Renal pelvis (tissue), 4 donors: ENCODE measurements around the gene RPTOR. TPM values are rescaled to one million over a fixed set of nuclear protein-coding genes. Genes with fewer than 3 reads are reported as not detected.

Source experiments
- DNase-seq: peaks from one replicate; pipeline ENCODE4 v3.0.0-alpha.2; 2013
- polyA plus RNA-seq, 3 donors: library from polyadenylated mRNA; unstranded; fragments of 120-200 nt; gene quantifications; one replicate each; pipeline ENCODE4 v1.2.1, GENCODE V29; 2013; ENCODE audit not compliant: insufficient read length in 3 of 3

RPTOR gene
- polyA plus RNA-seq, 3 donors = 20.7 to 25.0 (median 22.9) TPM

DNA sequence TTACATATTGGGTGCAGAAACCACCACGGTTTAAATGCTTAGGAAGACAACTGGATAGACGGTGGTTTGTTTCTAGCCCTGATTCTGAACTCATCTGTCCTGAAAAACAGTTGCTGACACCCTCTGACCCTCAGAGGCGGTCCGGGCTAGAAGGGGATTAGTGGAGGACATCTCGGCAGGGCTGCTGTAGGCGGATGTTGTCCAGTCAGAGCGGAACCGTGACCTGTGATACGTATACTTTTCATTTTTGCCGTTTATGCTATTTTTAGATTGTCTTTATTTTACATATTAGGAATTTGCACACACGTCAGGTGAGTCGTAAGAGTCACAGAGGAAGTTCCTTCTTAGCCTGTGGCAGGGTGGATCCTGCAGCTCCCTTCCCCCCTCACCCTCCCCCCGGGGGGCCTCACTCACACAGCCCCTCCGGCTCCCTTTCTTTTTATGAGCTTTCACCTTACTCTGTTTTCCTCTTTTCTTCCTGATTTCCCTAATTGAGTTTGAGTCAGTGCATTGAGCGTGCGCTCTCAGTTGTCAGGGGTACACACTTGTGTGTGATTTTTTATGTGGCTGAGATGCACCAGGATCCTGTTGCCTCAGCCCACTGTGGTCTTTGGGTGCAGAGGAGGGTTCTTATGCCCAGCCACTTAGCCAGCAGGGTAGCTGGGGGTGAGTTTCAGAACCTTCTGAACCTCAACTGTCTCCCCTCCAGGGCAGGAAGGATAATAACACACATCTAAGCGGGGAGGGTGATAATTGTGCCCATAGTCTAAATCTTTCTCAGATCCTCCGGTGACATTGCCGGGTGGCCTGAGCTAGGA lies 236.0 kb downstream of the RPTOR start:
- DNase-seq = no peak

DNA sequence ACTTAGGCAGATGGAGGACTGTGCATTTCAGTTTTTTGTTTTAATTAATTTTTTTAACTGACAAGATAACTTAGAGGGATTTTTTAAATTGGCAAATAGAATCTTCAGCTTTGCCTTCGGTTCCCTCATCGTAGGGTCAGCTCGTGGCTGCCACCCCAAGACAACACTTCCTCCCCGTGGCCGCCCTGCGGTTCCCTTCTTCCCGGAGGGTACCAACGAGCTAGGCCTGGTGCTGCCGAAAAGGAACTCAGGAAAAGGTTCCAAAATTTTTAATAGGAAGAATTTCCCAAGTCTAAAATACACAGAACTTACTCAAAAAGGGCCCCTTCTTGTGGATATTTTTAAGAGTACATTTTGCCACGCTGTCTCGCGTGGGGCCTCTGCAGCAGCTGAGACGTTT lies 236.6 kb downstream of the RPTOR start:
- no peak for DNase-seq

DNA sequence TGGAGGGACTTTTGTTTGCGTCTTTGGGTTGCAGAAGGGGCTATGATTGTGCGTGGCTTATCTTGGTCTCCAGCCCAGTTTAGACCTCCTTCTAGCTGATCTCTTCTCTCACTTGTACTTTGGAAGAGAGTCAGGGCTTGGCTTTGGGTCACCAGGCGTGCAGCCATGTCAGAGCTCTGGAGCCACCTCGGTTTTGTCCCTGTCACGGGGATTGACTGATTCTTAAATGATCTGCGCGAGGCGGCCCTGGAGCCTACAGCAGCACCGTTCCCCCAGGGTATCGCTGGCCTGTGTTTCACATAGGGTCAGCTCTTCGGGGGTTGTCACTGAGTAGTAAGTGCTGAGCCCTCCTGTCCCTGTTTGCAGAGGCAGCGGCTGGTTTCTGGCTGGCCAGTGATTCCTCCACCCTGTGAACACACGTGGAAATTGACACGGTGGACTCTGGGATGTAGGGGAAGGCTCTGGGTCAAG lies 237.2 kb downstream of the RPTOR start:
- DNase-seq = no peak

DNA sequence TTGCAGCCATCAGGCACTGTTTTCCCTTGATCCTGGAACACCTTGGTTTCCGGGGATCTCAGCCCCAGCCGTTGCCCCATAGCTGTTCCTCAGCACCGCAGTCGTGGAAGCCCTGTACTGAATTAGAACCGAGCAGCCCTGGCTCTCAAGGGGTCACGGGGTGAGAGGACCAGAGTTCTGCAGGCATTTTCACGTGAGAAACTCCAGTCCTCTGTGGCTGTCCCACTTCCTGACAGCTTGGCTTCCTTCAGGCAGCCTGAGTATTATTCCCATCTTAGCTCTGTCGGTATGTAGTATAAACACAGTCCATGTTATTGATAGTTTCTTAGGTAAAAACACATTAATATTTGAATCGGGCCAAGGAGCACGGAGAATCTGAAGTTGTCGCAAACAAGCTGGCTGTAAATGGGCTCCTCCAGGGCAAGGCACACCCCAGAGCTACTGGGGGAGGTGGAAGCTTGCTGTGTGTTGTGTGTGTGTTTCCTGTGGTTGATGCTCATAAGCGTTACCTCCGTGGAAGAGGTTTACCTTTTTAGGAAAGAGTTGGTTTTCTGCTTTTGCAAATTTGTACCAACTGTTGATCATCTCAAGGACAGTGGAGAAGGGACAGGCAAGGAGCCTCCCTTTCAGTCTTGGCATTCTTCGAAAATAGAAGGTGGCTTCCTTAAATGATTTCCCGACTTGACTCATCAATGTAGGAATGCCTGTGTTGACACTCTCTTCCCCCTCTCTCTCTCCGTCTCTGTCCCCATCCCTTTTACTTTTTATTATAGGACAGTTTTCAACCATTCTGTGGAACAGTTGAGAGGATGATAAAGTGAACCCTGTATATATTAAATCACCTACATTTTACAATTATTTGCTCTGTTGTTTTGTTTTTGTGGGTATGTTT lies 238.1 kb downstream of the RPTOR start:
- DNase-seq = no peak

DNA sequence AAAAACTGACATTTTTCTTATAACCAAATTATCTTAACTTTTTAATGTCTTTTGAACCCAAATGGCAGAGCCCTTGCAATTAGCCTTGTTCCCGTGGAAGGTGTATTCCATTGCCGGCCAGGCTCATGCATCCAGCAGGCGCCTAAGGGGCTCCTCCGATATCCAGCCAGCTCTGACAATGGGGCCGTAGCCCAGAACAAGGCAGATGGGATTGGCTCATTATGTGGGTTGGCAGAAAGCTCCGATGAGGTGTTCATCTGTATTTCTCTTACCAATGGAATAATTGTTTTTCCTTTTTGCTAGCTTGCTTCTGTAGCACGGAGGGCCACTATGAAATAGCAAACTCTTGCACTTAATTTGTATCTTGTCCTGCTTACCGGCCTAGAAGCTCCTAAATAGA lies 238.8 kb downstream of the RPTOR start:
- no peak for DNase-seq

DNA sequence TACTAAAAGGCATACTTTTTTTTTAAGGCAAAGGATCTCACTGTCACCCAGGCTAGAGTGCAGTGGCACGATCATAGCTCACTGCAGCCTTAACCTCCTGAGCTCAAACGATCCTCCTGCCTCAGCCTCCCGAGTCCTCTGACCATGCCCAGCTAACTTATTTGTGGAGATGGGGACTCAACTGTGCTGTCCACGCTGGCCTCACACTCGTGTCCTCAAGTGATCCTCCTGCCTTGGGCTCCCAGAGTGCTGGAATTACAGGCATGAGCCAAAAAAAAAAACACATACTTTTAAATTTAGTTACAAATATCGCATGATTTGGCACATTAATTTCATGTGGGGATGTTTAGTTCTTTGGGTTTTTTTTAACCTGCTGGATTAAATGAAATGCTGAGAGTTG lies 239.3 kb downstream of the RPTOR start:
- no peak for DNase-seq

DNA sequence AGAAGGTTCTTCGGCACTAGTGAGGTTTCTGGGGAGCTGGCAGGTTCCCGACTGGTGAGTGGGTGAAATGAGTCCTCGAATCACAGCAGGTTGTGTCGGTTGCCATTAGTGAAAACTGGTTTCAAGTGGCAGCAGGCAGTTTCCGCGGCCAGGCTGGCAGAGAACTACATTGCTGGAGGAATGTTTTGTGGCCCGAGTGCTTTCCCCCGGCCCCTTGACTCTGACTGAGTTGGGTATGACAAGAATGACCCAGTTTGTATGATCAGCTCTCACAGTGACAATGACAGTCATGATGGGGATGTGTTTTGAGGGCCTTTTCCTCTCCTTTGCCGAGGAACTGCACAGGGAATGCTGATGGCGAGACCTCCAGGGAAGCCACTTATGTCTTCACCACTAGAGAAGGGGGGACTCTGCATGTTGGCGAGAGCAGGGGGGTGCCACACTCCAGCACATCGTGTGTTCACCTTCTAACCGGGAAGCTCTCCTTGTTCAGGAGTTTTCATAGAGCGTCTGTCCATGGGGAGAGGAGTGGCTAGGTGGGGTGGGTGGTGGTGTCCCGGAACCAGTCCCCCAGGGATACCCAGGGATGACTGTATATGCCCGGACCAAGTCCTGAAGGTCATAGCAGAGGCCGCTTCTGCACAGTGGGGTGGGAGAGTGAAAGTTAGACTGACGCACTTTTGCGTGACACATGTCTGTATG lies 241.0 kb downstream of the RPTOR start:
- no peak for DNase-seq

DNA sequence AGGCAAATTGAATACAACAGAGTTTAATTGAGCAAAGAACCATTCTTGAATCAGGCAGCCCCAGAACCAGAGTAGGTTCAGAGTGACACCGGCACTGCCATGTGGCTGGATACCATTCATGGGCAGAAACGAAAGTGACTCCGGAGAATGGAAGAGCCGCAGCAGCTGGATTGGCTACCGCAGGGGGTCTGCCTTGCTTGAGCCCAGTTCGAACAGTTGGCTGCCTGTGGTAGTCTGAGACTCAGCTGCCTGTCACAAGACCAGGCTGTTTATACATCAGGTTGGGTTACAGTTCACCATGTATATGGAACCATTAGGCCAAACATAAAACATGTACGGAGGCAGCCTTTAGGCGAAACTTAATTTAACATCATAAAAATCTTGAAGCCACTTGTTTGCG lies 241.8 kb downstream of the RPTOR start:
- no peak for DNase-seq

DNA sequence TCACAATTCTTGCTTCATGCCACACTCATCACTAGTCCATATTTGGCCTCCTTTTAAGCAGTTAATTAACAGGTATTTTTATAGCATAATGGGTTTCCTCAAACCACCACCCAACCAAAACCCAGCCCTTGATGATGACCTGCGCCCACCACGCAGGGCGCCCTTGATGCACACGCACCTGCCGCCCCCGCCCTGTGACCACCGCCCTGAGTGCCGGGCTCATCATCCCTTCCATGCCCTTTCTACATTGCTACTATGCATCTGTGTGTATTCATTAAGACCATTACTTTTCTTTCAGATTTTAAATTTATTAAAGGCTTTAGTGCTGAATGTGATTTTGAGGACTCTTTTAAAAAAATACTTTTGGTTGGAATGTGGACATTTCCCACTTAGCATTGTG lies 242.2 kb downstream of the RPTOR start:
- DNase-seq = no peak

DNA sequence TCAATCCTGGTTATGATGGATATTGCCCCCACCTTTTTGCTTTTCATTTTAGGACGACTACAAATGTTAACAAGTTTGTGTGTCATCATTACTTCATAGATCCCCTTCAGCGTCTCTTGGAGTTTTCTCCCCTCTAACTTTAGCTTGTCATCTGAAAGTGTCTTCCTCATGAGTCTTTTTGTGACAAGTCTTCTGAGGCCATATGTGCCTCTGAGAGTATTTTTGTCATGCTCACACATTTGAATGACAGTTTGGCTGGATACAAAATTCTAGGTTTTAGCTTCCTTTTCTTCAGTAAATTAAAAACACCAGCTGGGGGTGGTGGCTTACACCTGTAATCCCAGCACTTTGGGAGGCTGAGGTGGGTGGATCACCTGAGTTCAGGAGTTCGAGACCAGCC lies 243.2 kb downstream of the RPTOR start:
- no peak for DNase-seq

DNA sequence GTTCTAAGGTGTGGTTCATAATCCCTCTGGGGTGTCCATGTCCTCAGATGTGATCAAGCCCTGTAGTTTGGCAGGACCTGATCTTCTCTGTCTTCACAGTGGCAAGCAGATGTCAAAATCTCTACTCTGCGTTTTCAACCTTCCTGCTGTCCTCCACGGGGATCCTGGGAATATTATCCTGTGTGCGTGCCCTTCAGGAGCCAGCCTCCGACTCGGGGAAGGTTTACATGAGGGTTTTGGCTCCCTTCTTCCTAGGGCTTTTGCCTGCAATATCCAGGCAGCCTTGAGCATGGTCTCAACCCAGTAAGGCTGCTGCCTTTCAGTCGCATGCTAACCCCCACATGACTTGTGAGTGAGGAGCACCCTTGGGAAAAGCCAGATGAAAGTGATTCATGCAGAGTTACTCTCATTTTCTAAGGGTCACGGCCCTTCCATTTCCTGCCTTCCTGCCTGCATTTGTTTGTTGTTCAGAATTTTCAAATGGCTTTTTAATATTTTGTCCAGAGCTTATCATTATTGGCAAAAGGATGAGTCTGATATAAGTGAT lies 244.8 kb downstream of the RPTOR start:
- no peak for DNase-seq

DNA sequence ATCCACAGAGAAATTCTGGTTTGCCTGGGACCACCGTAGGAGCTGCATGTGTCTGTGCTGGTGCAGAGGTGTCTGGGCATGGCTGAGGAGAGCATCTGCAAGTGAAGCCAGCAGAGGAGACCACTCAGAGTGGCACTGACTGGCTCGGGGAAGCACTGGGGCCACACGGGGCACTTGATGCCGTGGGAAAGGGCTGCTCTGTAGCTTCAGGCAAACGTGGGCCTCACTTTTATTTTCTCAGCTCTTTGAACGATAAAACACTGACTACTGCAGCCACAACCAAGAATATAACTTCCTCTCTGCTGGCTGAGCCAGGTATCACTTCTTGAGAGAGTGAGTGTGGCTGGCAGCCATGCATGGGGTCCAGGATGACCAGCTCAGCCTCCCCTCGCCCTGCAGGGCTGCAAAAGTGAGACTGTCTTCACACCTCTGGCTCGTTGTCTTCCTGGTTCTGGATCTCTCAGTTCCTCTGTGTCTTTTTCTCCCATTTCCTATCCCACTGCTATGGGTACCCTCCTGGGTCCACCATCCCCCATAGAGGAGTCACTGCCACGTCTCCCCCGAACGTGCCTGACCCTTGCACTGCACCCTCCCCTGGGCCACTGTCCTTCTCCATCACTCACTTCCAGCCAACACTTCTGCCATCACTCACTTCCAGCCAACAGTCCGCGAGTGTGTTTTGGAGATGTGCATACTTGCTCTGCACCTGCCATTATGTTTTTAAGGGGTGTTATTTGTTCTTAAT lies 245.6 kb downstream of the RPTOR start:
- no peak for DNase-seq

DNA sequence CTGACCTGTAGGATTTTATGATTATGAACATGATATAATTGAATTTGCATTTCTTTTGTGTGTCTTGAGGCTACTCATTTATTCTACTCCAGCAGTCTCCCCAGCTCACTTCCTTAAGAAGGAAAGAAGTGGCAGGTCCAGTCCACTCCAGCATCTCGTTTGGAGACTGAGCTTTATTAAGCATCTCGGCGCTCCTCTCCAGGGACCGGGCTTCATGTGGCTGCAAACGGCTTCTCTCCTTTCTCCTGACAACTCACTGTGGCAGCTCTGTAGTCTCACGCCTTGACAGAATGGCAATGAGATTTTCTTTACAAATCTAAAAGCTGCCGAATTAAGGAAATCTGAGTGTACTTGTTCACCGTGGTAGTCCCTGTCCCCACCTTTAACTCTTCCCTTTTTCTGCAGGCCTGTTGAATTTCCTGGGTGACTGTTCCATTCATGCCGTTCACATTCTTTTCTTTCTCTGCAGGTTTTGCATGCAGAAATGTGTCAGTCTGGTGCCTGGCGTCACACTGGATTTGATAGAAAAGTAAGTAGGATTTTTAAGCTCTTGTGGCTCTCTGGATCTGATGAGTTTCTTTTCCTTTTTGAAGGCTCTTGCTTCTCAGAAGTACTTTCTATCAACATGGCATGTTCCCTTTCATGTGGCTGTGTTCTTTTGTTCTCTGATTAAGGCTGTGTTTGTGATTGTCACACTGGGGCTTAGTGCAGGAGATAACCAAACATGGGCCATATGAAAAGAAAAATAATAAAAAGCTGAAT lies 246.5 kb downstream of the RPTOR start:
- DNase-seq = no peak

DNA sequence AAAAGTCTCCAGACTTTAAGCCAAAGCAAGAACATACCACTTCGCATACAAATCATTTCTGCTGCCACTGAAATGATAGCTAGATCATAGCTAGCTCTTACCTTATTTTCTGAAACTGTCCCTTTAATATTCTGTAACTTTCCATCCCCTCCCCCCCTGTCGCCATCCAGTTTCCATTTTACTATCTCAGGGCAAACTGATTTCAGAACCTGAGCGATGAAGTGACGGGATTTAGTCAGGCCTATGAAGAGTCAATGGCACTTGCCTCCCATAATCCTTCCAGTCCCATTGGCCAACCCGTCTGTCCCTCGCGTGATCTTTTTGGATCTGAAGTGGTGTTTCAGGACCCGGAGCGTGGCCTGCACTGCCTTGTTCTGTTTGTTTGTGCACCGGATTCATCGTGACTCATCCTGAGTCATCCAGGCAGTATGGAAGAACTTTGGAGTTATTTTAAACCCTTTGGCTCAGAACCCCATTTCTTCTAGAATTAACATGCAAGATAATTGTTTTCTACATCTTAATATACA lies 247.2 kb downstream of the RPTOR start:
- no peak for DNase-seq

DNA sequence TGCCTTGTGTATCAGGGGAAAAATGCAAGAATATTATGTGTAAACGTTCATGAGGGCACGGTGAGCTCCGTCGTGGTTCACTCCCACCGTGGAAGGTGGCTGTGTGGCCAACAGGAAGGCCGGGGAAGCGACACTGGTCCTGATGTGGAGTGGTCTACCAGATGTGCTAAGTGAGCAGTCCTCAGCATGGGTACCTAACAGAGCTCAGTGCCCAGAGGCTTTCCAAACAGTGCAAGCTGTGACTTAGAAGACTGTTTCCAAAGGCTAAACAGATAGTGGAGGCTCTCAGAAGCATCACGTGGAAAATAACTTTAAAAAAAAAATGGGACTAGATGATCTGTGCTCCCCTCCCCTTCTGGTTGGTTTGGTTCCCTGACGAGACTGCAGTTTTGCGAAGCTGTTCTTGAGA lies 247.7 kb downstream of the RPTOR start:
- no peak for DNase-seq

DNA sequence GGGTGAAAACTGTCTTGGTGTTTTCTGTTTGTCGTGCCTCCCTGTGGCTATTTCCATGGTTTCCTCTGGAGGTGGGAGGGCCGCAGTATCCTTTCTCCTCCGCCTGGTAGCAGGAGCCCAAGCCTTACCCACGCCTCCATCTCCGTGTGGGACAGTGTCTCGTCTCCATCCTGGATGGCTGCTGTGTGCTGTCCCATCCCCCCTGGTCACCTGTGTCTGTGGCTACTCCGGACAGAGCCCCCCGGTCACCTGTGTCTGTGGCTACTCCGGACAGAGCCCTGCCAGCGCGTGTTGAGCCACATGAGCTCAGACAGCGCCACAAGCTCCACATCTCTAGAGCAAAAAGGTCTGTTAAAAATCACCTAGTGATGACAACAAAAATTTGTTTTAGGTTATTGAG lies 248.8 kb downstream of the RPTOR start:
- no peak for DNase-seq

DNA sequence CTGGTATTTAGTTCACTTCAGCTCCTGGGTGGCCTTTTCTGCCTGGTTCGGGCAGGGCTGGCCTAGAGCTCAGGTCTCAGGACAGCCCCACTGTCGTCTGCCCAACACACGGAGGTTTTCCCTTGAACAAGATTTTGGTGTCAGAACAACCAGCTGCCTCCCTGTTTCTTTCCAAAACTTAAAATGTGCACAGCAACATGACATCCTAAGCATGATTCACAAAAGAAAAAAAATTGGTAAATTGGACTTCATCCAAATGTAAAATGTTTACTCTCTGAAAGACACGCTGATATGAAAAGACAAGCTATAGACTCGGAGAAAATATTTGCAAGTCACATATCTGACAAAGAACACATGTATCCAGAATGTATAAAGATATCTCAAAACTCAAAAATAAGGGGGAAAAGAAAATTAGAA lies 249.2 kb downstream of the RPTOR start:
- no peak for DNase-seq

DNA sequence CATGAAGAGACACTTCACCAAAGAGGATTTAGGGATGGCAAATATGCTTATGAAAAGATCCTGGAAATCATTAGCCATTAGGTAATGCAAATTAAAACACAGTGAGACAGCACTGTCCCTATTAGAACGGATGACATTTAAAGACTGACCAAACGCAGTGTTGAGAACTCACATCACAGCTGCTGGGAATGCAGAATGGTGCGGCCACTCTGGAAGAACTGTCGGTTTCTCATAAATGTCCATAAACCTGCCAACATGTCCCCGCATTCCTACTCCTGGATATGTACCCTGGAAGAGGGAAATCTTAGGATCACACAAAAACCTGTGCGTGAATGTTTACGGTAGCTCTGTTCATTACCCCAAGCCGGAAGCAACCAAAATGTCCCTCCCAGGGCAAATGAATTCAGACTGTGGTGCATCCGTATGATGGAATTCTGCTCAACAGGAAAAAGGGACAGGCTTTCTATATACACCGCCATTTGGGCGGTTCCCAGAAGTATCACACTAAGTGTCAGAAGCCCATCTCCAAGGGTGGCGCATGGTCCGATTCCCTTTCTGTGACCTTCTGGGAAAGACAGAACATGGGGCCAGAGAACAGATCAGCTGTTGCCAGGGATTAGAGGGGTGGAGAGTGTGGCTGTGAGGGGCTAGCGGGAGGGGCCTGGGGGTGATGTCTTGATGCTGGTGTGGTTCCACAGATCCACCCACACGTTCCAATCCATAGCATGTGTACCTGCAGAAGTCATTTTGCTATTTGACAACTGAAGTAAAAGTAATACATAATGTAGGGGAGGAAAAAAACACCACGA lies 249.8 kb downstream of the RPTOR start:
- DNase-seq = no peak

DNA sequence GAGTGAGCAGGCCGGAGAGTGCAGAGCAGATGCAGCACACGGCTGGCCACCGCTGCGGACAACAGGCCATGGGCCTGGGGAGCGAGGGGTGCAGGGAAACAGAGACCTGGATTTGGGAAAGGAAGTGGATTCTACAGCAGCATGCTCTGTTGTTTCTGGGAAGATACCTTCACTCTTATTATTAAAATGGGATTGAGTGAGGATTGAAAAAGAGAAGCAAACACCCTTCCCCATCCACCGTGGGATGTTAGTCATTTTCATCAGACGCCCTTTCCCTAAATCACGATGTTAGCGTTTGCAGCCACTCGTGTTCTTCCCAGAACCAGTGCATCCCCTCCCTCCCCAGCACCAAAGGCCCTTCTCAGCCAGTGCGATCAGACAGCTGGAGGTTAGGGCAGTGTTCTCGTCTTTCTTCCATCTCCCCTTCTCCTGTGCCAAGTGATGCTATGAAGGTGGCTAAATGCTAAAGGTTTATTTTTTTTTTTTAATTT lies 250.5 kb downstream of the RPTOR start:
- DNase-seq = no peak
